Stimulated activated memory B cell treated with anti-CD40 and anti-IgM and Interleukin-4, amounts not matched to agents 10 μg/mL and 1 μg/mL and 100 μg/mL, for 72 hours (primary cell): ENCODE data around the gene NAV2.
A peak's percentile ranks its signal among the peaks of the same experiment; 100 is the strongest.
"Not testable (repeated sequence)": the region's sequence is repeated elsewhere in the genome, so short reads cannot be mapped to it uniquely, and the experiment has no call there.

Experiments
- ATAC-seq: fragments of 150-1000 bp; cut with Tn5 transposase; 2 replicates; pipeline ENCODE4 v1.10.0; 2021
- H3K27ac Mint-ChIP-seq: one replicate; pipeline ENCODE4 v1.8.0; 2022; ENCODE audit warnings: mild to moderate bottlenecking, mixed read lengths
- H3K27me3 Mint-ChIP-seq: one replicate; pipeline ENCODE4 v1.8.0; 2022; ENCODE audit warnings: mixed read lengths
- H3K36me3 Mint-ChIP-seq: one replicate; pipeline ENCODE4 v1.8.0; 2022; ENCODE audit warnings: mixed read lengths
- H3K4me1 Mint-ChIP-seq: one replicate; pipeline ENCODE4 v1.8.0; 2022; ENCODE audit warnings: mixed read lengths
- H3K4me3 Mint-ChIP-seq: one replicate; pipeline ENCODE4 v1.8.0; 2022; ENCODE audit warnings: mild to moderate bottlenecking, moderate library complexity, mixed read lengths
- H3K9me3 Mint-ChIP-seq: one replicate; pipeline ENCODE4 v1.8.0; 2022; ENCODE audit warnings: mixed read lengths

NAV2 gene

DNA sequence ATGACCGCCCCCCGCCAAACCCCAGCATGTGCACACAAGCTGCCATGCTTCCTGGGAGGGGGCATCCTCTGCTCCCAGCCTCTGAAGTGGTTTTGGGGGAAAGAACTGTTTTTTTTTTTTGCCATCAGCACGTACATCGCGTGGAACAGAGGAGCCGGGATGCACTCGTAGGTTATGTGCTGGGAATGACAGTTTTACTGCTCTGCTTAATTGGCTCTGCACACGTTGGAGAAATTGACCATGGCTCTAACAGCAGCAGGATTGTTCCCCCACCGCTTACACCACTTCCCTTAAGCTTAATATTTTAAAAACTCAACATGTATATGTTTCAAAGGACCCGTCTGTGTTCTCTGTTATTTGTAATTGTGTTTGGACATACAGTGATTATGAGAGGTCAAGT lies 175.2 kb downstream of the NAV2 start:
- Mint-ChIP-seq H3K4me1 (no peaks in the 10 kb centered on the region), H3K4me3 (no peak overlapping the region), H3K36me3 (no peaks in the 10 kb centered on the region), H3K9me3 (peaks cover 5% of the 10 kb centered on the region), H3K27me3 (no peaks in the 10 kb centered on the region), H3K27ac (no peak overlapping the region)
- no peak for ATAC-seq

DNA sequence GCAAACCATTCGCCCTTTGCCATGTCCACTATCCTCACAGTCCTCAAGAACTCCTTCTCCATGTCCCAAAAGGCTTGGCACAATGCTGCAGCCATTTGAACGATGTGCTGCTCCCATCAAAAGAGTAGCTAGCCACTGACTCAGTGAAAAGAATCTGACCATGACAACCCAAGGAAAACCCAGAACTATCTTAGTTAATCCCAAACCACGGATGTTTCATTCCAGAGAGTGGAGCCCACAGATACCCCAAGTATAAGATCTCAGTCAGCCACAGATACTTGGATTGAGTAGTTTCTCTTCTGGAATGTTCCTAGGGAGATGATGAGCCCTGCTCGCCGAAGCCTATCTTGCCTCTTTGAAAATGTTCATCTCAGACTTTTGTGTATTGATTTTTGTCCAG lies 176.9 kb downstream of the NAV2 start:
- Mint-ChIP-seq H3K36me3 (no peaks in the 10 kb centered on the region), H3K27ac (no peak overlapping the region), H3K9me3 (peaks cover 5% of the 10 kb centered on the region), H3K4me3 (no peak overlapping the region), H3K4me1 (no peaks in the 10 kb centered on the region), H3K27me3 (no peaks in the 10 kb centered on the region)
- no peak for ATAC-seq

DNA sequence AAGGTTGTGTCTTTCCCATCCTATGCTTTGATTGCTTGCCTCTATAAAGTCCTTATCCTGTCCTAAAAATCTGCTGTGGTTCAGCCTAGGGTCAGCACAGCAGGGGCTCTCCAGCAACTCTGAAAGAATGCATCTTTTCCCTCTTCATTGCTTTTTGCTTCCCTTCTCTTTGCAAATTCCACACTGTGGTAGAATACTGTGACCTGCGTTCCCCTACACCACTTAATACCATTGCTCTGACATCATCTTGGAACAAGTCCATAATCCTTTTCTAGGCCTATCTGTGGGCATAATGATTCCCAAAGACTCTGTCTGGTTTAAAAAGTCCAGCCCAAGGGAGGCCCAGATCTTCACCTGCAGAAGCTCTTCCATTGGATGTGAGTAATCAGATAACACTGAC lies 177.7 kb downstream of the NAV2 start:
- Mint-ChIP-seq H3K36me3 (no peaks in the 10 kb centered on the region), H3K4me1 (no peaks in the 10 kb centered on the region), H3K27me3 (no peaks in the 10 kb centered on the region), H3K27ac (no peak overlapping the region), H3K9me3 (peaks cover 5% of the 10 kb centered on the region), H3K4me3 (no peak overlapping the region)
- ATAC-seq, result no peak

GRCh38 chr11:19891022-19891421 lies 178.4 kb downstream of the NAV2 start:
- Mint-ChIP-seq H3K9me3 (peaks cover 5% of the 10 kb centered on the region), H3K27ac (no peak overlapping the region), H3K4me1 (no peaks in the 10 kb centered on the region), H3K36me3 (no peaks in the 10 kb centered on the region), H3K4me3 (no peak overlapping the region), H3K27me3 (no peaks in the 10 kb centered on the region)
- ATAC-seq, result no peak

- Mint-ChIP-seq H3K9me3 (peaks cover 5% of the 10 kb centered on the region), H3K4me1 (no peaks in the 10 kb centered on the region), H3K4me3 (no peak overlapping the region), H3K27ac (no peak overlapping the region), H3K27me3 (no peaks in the 10 kb centered on the region), H3K36me3 (no peaks in the 10 kb centered on the region)
- ATAC-seq, result no peak
Observed at GRCh38 chr11:19892387-19892786, 179.8 kb downstream of the NAV2 start.

DNA sequence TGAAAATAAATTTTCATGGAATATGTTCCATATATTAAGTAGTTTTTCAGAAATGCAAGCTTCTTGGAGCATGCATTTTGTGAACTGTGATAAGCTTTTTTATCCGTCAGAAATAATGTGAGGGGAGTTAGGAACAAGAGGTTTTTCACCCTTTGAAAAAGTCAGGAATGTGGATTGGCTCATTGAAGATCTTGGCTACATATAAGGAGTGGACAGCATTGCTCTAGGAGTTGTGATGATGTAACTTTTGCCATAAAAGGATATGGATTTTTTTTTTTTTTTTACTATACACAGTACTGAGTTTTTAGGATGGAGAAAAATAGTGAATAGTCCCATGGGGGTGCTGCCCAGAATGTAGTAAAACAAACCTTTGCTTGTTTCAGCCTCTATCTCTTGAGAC lies 180.2 kb downstream of the NAV2 start:
- no peak overlapping the region for H3K4me3 Mint-ChIP-seq
- no peaks in the 10 kb centered on the region for H3K27me3 Mint-ChIP-seq
- ATAC-seq, result no peak
- no peaks in the 10 kb centered on the region for H3K4me1 Mint-ChIP-seq
- H3K36me3 Mint-ChIP-seq, result no peaks in the 10 kb centered on the region
- peaks cover 5% of the 10 kb centered on the region for H3K9me3 Mint-ChIP-seq
- no peak overlapping the region for H3K27ac Mint-ChIP-seq

DNA sequence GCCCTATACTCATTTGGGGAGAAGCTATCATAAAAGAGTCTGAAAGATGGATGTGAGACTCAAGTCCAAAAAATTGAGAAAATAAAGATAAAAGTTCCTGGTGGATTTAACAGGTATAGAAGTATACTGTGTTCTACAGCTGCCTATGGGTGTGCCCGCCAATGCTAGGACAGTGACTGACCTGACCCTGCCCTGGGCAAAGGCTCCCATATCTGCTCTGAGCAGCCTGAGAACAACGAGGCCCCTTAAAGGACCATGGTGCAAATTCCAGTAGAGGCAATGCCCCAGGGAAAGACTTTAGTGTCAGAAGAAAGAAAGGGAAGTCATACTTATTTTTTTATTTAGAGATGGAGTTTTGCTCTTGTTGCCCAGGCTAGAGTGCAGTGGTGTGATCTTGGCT lies 181.8 kb downstream of the NAV2 start:
- peaks cover 5% of the 10 kb centered on the region for H3K9me3 Mint-ChIP-seq
- no peaks in the 10 kb centered on the region for H3K27me3 Mint-ChIP-seq
- no peak overlapping the region for H3K4me3 Mint-ChIP-seq
- H3K27ac Mint-ChIP-seq, result no peak overlapping the region
- no peaks in the 10 kb centered on the region for H3K36me3 Mint-ChIP-seq
- H3K4me1 Mint-ChIP-seq, result no peaks in the 10 kb centered on the region
- no peak for ATAC-seq

DNA sequence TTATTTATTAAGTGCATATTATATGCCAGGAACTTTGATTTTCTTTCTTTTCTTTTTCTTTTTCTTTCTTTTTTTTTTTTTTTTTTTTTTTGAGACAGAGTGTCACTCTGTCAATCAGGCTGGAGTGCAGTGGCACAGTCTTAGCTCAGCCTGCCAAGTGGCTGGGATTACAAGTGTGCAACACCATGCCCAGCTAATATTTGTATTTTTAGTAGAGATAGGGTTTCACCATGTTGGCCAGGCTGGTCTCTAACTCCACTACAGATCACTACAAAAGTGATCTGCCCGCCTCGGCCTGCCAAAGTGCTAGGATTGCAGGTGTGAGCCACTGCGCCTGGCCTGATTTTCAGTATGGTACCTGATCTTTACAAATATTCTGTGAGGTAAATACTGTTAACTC lies 182.4 kb downstream of the NAV2 start:
- ATAC-seq, H3K27ac Mint-ChIP-seq, H3K4me1 Mint-ChIP-seq, H3K4me3 Mint-ChIP-seq, H3K36me3 Mint-ChIP-seq, H3K27me3 Mint-ChIP-seq, H3K9me3 Mint-ChIP-seq: not testable (repeated sequence)

- no peak overlapping the region for H3K4me3 Mint-ChIP-seq
- H3K27me3 Mint-ChIP-seq, result no peaks in the 10 kb centered on the region
- no peaks in the 10 kb centered on the region for H3K36me3 Mint-ChIP-seq
- ATAC-seq, result no peak
- H3K4me1 Mint-ChIP-seq, result no peaks in the 10 kb centered on the region
- no peak overlapping the region for H3K27ac Mint-ChIP-seq
- H3K9me3 Mint-ChIP-seq, result peaks cover 5% of the 10 kb centered on the region
Observed at GRCh38 chr11:19895776-19896175, 183.1 kb downstream of the NAV2 start.

DNA sequence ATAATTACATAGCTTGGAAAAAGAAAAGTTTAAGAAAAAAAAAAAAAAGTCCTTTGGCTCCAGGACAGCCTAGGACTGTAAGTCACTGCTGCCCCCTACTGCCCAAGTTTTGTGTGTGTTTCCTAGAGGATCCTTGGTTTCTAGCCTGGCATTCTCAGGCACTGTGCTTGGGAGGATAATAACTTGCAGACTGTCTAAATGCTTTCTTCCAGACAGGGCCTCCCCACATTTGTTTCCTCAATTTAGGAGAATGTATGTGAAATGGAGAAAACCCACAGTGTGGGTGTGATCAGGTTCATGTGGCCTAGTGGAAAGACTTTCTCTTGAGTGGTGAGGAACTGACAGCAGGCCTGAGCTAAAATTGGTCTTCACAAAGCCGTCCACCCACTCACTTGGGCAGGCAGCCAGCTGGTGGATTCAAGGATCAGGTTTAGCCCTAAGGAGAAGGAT lies 191.0 kb downstream of the NAV2 start:
- Mint-ChIP-seq H3K9me3 (no peaks in the 10 kb centered on the region), H3K27me3 (no peaks in the 10 kb centered on the region), H3K4me1 (no peaks in the 10 kb centered on the region), H3K4me3 (no peak overlapping the region), H3K27ac (no peak overlapping the region), H3K36me3 (no peaks in the 10 kb centered on the region)
- ATAC-seq, result peak; percentile 47

DNA sequence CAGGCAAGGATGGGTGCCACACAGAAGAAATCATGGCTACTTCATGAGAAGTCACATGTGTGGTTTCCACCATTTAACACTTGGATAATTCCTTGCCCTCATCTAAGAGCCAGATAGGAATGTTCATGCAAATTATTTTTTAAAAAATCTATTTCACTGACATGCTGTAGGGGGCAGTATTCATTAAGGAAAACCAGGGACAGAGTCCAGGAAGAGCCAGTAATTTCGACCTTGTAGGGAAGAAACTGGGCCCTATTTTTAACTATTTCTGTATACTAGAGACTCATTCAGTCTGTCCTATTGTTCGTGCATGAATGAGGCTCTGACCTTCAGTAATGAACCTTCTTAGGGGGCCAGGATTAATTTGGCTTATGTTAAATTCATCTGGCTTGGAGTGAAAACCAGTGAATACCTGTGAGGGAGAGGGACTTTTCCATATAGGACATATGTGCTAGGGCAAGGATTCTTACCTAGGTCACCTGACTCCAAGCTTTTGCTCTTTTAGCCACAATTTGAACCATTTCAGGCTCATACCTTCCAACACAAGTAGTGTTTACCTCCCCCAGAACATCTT lies 192.7 kb downstream of the NAV2 start:
- no peaks in the 10 kb centered on the region for H3K9me3 Mint-ChIP-seq
- no peaks in the 10 kb centered on the region for H3K4me1 Mint-ChIP-seq
- no peaks in the 10 kb centered on the region for H3K36me3 Mint-ChIP-seq
- H3K27ac Mint-ChIP-seq, result no peak overlapping the region
- no peaks in the 10 kb centered on the region for H3K27me3 Mint-ChIP-seq
- H3K4me3 Mint-ChIP-seq, result no peak overlapping the region
- no peak for ATAC-seq

GRCh38 chr11:19906126-19906525 lies 193.5 kb downstream of the NAV2 start:
- no peak for ATAC-seq
- Mint-ChIP-seq H3K4me1 (no peaks in the 10 kb centered on the region), H3K27ac (no peak overlapping the region), H3K36me3 (no peaks in the 10 kb centered on the region), H3K9me3 (no peaks in the 10 kb centered on the region), H3K27me3 (no peaks in the 10 kb centered on the region), H3K4me3 (no peak overlapping the region)

DNA sequence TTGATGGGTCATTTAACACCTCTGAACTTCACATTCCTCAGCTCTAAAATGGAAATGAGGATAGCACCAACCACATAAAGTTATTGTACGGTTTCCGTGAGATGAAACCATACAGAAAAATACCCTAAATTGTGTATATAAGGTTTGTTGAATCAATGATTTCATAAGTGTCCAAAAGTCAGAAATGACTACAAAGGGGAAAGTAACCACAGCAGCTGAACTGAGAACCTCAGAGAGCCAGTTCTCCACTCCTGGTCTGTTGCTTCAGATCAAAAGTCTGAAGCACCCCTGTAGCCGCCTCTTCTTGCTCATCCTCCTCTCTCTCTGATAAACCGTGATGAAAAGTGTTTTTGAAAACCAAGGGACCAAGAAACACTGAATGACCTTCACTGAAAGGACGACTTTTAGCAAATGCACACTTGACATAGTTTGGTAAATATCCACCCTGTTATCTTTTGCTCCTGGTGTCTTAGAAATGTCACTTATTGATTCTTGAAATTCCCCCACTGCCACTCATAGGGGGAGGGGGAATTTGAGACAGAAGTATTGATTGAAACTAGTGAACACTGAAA lies 194.5 kb downstream of the NAV2 start:
- ATAC-seq, result peak; percentile 74
- no peaks in the 10 kb centered on the region for H3K9me3 Mint-ChIP-seq
- H3K4me1 Mint-ChIP-seq, result no peaks in the 10 kb centered on the region
- H3K36me3 Mint-ChIP-seq, result no peaks in the 10 kb centered on the region
- H3K27ac Mint-ChIP-seq, result no peak overlapping the region
- H3K4me3 Mint-ChIP-seq, result no peak overlapping the region
- H3K27me3 Mint-ChIP-seq, result no peaks in the 10 kb centered on the region

- no peak for ATAC-seq
- Mint-ChIP-seq H3K36me3 (no peaks in the 10 kb centered on the region), H3K27ac (no peak overlapping the region), H3K4me3 (no peak overlapping the region), H3K4me1 (no peaks in the 10 kb centered on the region), H3K9me3 (no peaks in the 10 kb centered on the region), H3K27me3 (no peaks in the 10 kb centered on the region)
Observed at GRCh38 chr11:19907839-19908238, 195.2 kb downstream of the NAV2 start.

- no peak overlapping the region for H3K27ac Mint-ChIP-seq
- H3K4me3 Mint-ChIP-seq, result no peak overlapping the region
- no peaks in the 10 kb centered on the region for H3K36me3 Mint-ChIP-seq
- no peaks in the 10 kb centered on the region for H3K27me3 Mint-ChIP-seq
- ATAC-seq, result no peak
- H3K9me3 Mint-ChIP-seq, result no peaks in the 10 kb centered on the region
- no peaks in the 10 kb centered on the region for H3K4me1 Mint-ChIP-seq
Observed at GRCh38 chr11:19910931-19911330, 198.3 kb downstream of the NAV2 start.

- no peaks in the 10 kb centered on the region for H3K9me3 Mint-ChIP-seq
- no peak for ATAC-seq
- no peak overlapping the region for H3K4me3 Mint-ChIP-seq
- no peaks in the 10 kb centered on the region for H3K4me1 Mint-ChIP-seq
- H3K36me3 Mint-ChIP-seq, result no peaks in the 10 kb centered on the region
- no peaks in the 10 kb centered on the region for H3K27me3 Mint-ChIP-seq
- no peak overlapping the region for H3K27ac Mint-ChIP-seq
Observed at GRCh38 chr11:19912115-19912957, 199.7 kb downstream of the NAV2 start.
